ENCODE data around the gene INPP1. TPM values are rescaled to one million over a fixed set of nuclear protein-coding genes. Genes with fewer than 3 reads are reported as not detected.
"Not testable (repeated sequence)": the region's sequence is repeated elsewhere in the genome, so short reads cannot be mapped to it uniquely, and the experiment has no call there.

The INPP1 gene
- total RNA-seq, 1 donor from 2014 or later: 41.7 TPM

- TF ChIP-seq, protein P1, sequence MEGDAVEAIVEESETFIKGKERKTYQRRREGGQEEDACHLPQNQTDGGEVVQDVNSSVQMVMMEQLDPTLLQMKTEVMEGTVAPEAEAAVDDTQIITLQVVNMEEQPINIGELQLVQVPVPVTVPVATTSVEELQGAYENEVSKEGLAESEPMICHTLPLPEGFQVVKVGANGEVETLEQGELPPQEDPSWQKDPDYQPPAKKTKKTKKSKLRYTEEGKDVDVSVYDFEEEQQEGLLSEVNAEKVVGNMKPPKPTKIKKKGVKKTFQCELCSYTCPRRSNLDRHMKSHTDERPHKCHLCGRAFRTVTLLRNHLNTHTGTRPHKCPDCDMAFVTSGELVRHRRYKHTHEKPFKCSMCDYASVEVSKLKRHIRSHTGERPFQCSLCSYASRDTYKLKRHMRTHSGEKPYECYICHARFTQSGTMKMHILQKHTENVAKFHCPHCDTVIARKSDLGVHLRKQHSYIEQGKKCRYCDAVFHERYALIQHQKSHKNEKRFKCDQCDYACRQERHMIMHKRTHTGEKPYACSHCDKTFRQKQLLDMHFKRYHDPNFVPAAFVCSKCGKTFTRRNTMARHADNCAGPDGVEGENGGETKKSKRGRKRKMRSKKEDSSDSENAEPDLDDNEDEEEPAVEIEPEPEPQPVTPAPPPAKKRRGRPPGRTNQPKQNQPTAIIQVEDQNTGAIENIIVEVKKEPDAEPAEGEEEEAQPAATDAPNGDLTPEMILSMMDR (IDR thresholded peaks at IDR 0.05; ENCODE audit: partially characterized antibody, unreplicated experiment): no peak
- Mint-ChIP-seq H3K4me1 (ENCODE audit: low read depth, unreplicated experiment) (no peaks in the 10 kb centered on the region), H3K4me3 (ENCODE audit: unreplicated experiment) (no peak overlapping the region), H3K27me3 (ENCODE audit: unreplicated experiment) (no peaks in the 10 kb centered on the region), H3K36me3 (ENCODE audit: unreplicated experiment) (no peaks in the 10 kb centered on the region), H3K9me3 (ENCODE audit: unreplicated experiment) (no peaks in the 10 kb centered on the region), H3K27ac (ENCODE audit: unreplicated experiment) (no peak overlapping the region)
- DNase-seq: no peak
These were observed 9.5 kb upstream of the INPP1 start for GRCh38 chr2:190333928-190334327.

- Mint-ChIP-seq H3K27ac (ENCODE audit: unreplicated experiment) (no peak overlapping the region), H3K9me3 (ENCODE audit: unreplicated experiment) (no peaks in the 10 kb centered on the region), H3K4me1 (ENCODE audit: low read depth, unreplicated experiment) (no peaks in the 10 kb centered on the region), H3K4me3 (ENCODE audit: unreplicated experiment) (no peak overlapping the region), H3K36me3 (ENCODE audit: unreplicated experiment) (no peaks in the 10 kb centered on the region), H3K27me3 (ENCODE audit: unreplicated experiment) (no peaks in the 10 kb centered on the region)
- no peak for DNase-seq
- TF ChIP-seq, protein P1 (IDR thresholded peaks at IDR 0.05; ENCODE audit: partially characterized antibody, unreplicated experiment): no peak
These were observed 8.7 kb upstream of the INPP1 start for GRCh38 chr2:190334479-190335224.

- Mint-ChIP-seq H3K4me3 (ENCODE audit: unreplicated experiment) (no peak overlapping the region), H3K27me3 (ENCODE audit: unreplicated experiment) (no peaks in the 10 kb centered on the region), H3K4me1 (ENCODE audit: low read depth, unreplicated experiment) (no peaks in the 10 kb centered on the region), H3K27ac (ENCODE audit: unreplicated experiment) (no peak overlapping the region), H3K36me3 (ENCODE audit: unreplicated experiment) (no peaks in the 10 kb centered on the region), H3K9me3 (ENCODE audit: unreplicated experiment) (no peaks in the 10 kb centered on the region)
- TF ChIP-seq, protein P1 (IDR thresholded peaks at IDR 0.05; ENCODE audit: partially characterized antibody, unreplicated experiment): no peak
- no peak for DNase-seq
These were observed 8.2 kb upstream of the INPP1 start for GRCh38 chr2:190335225-190335559.

DNA sequence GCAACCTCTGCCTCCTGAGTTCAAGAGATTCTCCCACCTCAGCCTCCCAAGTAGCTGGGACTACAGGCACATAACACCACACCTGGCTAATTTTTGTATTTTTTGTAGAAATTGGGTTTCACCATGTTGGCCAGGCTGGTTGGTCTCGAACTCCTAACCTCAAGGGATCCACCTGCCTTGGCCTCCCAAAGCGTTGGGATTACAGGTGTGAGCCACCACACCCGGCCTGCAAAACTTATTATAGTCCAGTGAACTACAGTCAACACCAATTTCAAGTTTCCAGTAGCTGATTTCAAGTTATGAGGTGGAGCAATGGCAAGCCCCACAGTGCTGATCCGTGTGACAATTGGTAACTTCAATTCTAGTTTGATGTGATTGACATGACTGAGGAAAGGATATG lies 7.8 kb upstream of the INPP1 start:
- not testable (repeated sequence) for H3K4me1 Mint-ChIP-seq (ENCODE audit: low read depth, unreplicated experiment); H3K4me3 Mint-ChIP-seq (ENCODE audit: unreplicated experiment); H3K36me3 Mint-ChIP-seq (ENCODE audit: unreplicated experiment); H3K9me3 Mint-ChIP-seq (ENCODE audit: unreplicated experiment); H3K27ac Mint-ChIP-seq (ENCODE audit: unreplicated experiment); DNase-seq; H3K27me3 Mint-ChIP-seq (ENCODE audit: unreplicated experiment)

GRCh38 chr2:190336420-190336819 lies 7.0 kb upstream of the INPP1 start:
- Mint-ChIP-seq H3K27ac (ENCODE audit: unreplicated experiment) (no peak overlapping the region), H3K36me3 (ENCODE audit: unreplicated experiment) (no peaks in the 10 kb centered on the region), H3K27me3 (ENCODE audit: unreplicated experiment) (no peaks in the 10 kb centered on the region), H3K4me1 (ENCODE audit: low read depth, unreplicated experiment) (no peaks in the 10 kb centered on the region), H3K4me3 (ENCODE audit: unreplicated experiment) (no peak overlapping the region), H3K9me3 (ENCODE audit: unreplicated experiment) (no peaks in the 10 kb centered on the region)
- DNase-seq: no peak
- TF ChIP-seq, protein P1 (IDR thresholded peaks at IDR 0.05; ENCODE audit: partially characterized antibody, unreplicated experiment): no peak

Data from glutamatergic neuron (in vitro differentiated cells).